T-cell (primary cell): Measurements from ENCODE around the gene HEY2. TPM values are rescaled to one million over a fixed set of nuclear protein-coding genes. Genes with fewer than 3 reads are reported as not detected.

Experiments used
- ATAC-seq, 4 experiments: fragments of 200-7000 bp in 3 of 4; fragments of 150-1000 bp in 1 of 4; cut with Tn5 transposase; replicated peaks in 1 of 4; 1 replicate in 3 of 4; 2 replicates in 1 of 4; pipeline ENCODE4 v1.10.0; 2021; ENCODE audit warnings: moderate library complexity in 3 of 4, mild to moderate bottlenecking in 2 of 4, moderate number of reproducible peaks in 1 of 4
- CTCF ChIA-PET, 2 donors: fragments of 300-600 bp; sonication (Branson Sonifier 250); formaldehyde crosslinking; loops; one replicate each; lab custom pipeline; 2022; ENCODE audit warnings: antibody characterized with exemption in 2 of 2; lab: Charles Lee
- POLR2A ChIA-PET, 2 donors: fragments of 300-600 bp; sonication (Branson Sonifier 250); formaldehyde crosslinking; loops; one replicate each; lab custom pipeline; 2022; ENCODE audit warnings: antibody characterized with exemption in 2 of 2; lab: Charles Lee
- DNase-seq, 35 experiments: peaks; one replicate each; pipeline versions ENCODE4 v3.0.0 to v3.0.0-alpha.2; 2013 to 2023
- H3K27ac ChIP-seq: one replicate; pipeline ENCODE4 v1.5.1; 2013; ENCODE audit warnings: low read length
- H3K27me3 ChIP-seq, 2 experiments: replicated peaks in 1 of 2; 1 replicate in 1 of 2; 2 replicates in 1 of 2; pipeline versions ENCODE4 v1.6.1 to v1.7.0; 2013; ENCODE audit warnings: low read length in 1 of 2, mixed read lengths in 1 of 2; ENCODE audit not compliant: control insufficient read depth in 2 of 2, insufficient read depth in 2 of 2; ENCODE audit errors: extremely low read depth in 1 of 2
- H3K36me3 ChIP-seq, 2 donors: 1 replicate in 1 of 2; 2 replicates in 1 of 2; pipeline versions ENCODE4 v1.6.1 to v1.7.0; 2013; ENCODE audit warnings: low read length in 1 of 2; ENCODE audit not compliant: control insufficient read depth in 2 of 2, insufficient read depth in 1 of 2; ENCODE audit errors: extremely low read depth in 1 of 2
- H3K4me1 ChIP-seq, 2 experiments: 1 replicate in 1 of 2; 2 replicates in 1 of 2; pipeline versions ENCODE4 v1.6.1 to v1.7.0; 2013; ENCODE audit warnings: low read length in 2 of 2, mixed read lengths in 1 of 2; ENCODE audit not compliant: insufficient read depth in 2 of 2, control insufficient read depth in 1 of 2; ENCODE audit errors: extremely low read depth in 1 of 2
- H3K4me3 ChIP-seq, 2 donors: 1 replicate in 1 of 2; 2 replicates in 1 of 2; pipeline versions ENCODE4 v1.5.1 to v1.7.0; 2013; ENCODE audit warnings: mild to moderate bottlenecking in 2 of 2, low read length in 1 of 2, moderate library complexity in 1 of 2; ENCODE audit not compliant: control insufficient read depth in 1 of 2; ENCODE audit errors: extremely low read depth in 1 of 2
- H3K9me3 ChIP-seq: 2 replicates; pipeline ENCODE4 v1.7.0; 2013
- H3K27ac Mint-ChIP-seq, 2 donors: one replicate each; pipeline ENCODE4 v1.8.0; 2020 to 2021; ENCODE audit warnings: mild to moderate bottlenecking in 2 of 2, mixed read lengths in 2 of 2
- H3K27me3 Mint-ChIP-seq, 2 donors: one replicate each; pipeline ENCODE4 v1.8.0; 2021 to 2022; ENCODE audit warnings: mixed read lengths in 2 of 2
- H3K36me3 Mint-ChIP-seq: one replicate; pipeline ENCODE4 v1.8.0; 2021; ENCODE audit warnings: mixed read lengths
- H3K4me1 Mint-ChIP-seq, 3 donors: one replicate each; pipeline ENCODE4 v1.8.0; 2020 to 2022; ENCODE audit warnings: mixed read lengths in 3 of 3, mild to moderate bottlenecking in 1 of 3
- H3K4me3 Mint-ChIP-seq, 3 donors: one replicate each; pipeline ENCODE4 v1.8.0; 2020 to 2022; ENCODE audit warnings: mild to moderate bottlenecking in 3 of 3, mixed read lengths in 3 of 3, moderate library complexity in 3 of 3
- H3K9me3 Mint-ChIP-seq, 3 donors: one replicate each; pipeline ENCODE4 v1.8.0; 2020 to 2022; ENCODE audit warnings: mixed read lengths in 3 of 3
- WGBS: methylation state at CpG from one replicate; pipeline ENCODE4 v1.1.5; 2013; ENCODE audit warnings: missing lambda C conversion rate; ENCODE audit not compliant: insufficient coverage; 5-methylcytosine and 5-hydroxymethylcytosine counted together
- total RNA-seq, 35 experiments: library from RNA in 6 of 35; stranded (reverse) in 6 of 35; fragments of 120-200 nt in 1 of 35; gene quantifications; one replicate each; pipeline versions ENCODE4 v1.2.1 to v1.2.4 and lab custom pipeline; 2013 to 2026

Gene HEY2
- total RNA-seq, 5 donors from 2014 or later (not counting 1 experiment from before 2014, with no cell fraction given) = 0.16 to 0.32 (median 0.24) TPM; not detected in 1

- Mint-ChIP-seq H3K4me3 (no peak overlapping the region), H3K36me3 (peaks cover 3% of the 10 kb centered on the region), H3K27me3 (no peaks in the 10 kb centered on the region), H3K27ac (no peak overlapping the region), H3K4me1 (peaks cover 0 to 4% (median 0%) of the 10 kb centered on the region in 3 donors), H3K9me3 (peaks cover 3 to 11% (median 5%) of the 10 kb centered on the region in 3 donors)
- H3K27ac ChIP-seq = no peak overlapping the region
- no peaks in the 10 kb centered on the region for H3K9me3 ChIP-seq
- no peaks in the 10 kb centered on the region for H3K36me3 ChIP-seq
- ChIA-PET POLR2A (no interaction called here), CTCF (no interaction called here)
- H3K4me3 ChIP-seq = no peak overlapping the region
- DNase-seq = no peak
- no peaks in the 10 kb centered on the region for H3K27me3 ChIP-seq
- no peak for ATAC-seq
- H3K4me1 ChIP-seq = no peaks in the 10 kb centered on the region
- WGBS = 83% methylated on average over 1 of the region's 2 CpGs
Measured at GRCh38 chr6:125714441-125715090, 34.9 kb upstream of the HEY2 start.

DNA sequence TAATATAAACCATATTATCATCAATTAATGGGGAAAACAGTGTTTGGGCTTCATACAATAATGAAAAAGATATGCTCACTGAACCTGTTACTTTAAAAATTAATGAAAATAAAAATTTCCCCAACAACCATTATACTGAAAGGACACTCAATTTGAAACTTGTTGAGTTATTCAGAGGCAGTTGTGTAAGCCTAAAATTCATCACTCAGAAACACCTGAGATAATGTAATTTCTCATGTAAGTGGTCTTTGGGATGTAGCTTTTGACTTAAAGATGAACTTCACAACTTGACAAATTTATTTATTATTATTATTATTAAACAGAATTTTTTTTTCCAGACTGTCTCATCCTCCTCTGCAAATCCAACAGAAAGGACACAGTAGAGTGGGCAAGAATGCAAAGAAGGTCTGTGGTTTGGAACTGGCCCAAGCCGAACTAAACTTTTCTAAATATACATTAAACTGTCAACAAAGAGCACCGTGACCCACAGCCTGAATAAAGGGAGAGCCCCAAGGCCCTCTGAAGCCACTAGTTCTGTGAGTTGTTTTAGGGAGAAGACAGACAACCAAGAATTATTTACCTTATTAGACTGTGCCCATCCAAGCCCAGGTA lies 32.2 kb upstream of the HEY2 start:
- H3K9me3 ChIP-seq = no peaks in the 10 kb centered on the region
- no peak overlapping the region for H3K27ac Mint-ChIP-seq
- H3K4me3 Mint-ChIP-seq = no peak overlapping the region
- H3K27ac ChIP-seq = no peak overlapping the region
- H3K36me3 ChIP-seq = no peaks in the 10 kb centered on the region
- no peaks in the 10 kb centered on the region for H3K27me3 ChIP-seq
- no peak overlapping the region for H3K4me3 ChIP-seq
- no CpG with 5 or more reads among the region's 2 CpGs for WGBS
- ChIA-PET CTCF (no interaction called here), POLR2A (no interaction called here)
- H3K9me3 Mint-ChIP-seq = no peaks in the 10 kb centered on the region
- DNase-seq = no peak
- H3K4me1 Mint-ChIP-seq = peaks cover 0 to 4% (median 0%) of the 10 kb centered on the region in 3 donors
- no peaks in the 10 kb centered on the region for H3K36me3 Mint-ChIP-seq
- no peaks in the 10 kb centered on the region for H3K4me1 ChIP-seq
- no peak for ATAC-seq
- H3K27me3 Mint-ChIP-seq = peaks cover 5 to 6% of the 10 kb centered on the region in 2 donors

GRCh38 chr6:125718109-125718508 lies 31.3 kb upstream of the HEY2 start:
- H3K27me3 ChIP-seq = no peaks in the 10 kb centered on the region
- no CpG with 5 or more reads among the region's 2 CpGs for WGBS
- DNase-seq = no peak
- Mint-ChIP-seq H3K9me3 (no peaks in the 10 kb centered on the region), H3K27me3 (peaks cover 13 to 14% of the 10 kb centered on the region in 2 donors), H3K4me1 (peaks cover 0 to 4% (median 0%) of the 10 kb centered on the region in 3 donors), H3K27ac (no peak overlapping the region), H3K4me3 (no peak overlapping the region), H3K36me3 (no peaks in the 10 kb centered on the region)
- ATAC-seq = no peak
- H3K4me3 ChIP-seq = no peak overlapping the region
- no peaks in the 10 kb centered on the region for H3K9me3 ChIP-seq
- no peaks in the 10 kb centered on the region for H3K4me1 ChIP-seq
- CTCF ChIA-PET = no interaction called here
- H3K36me3 ChIP-seq = no peaks in the 10 kb centered on the region
- H3K27ac ChIP-seq = no peak overlapping the region
- POLR2A ChIA-PET = no interaction called here

- no peak for ATAC-seq
- peaks cover 17% of the 10 kb centered on the region in 2 donors for H3K27me3 Mint-ChIP-seq
- ChIA-PET CTCF (no interaction called here), POLR2A (no interaction called here)
- no peaks in the 10 kb centered on the region for H3K9me3 Mint-ChIP-seq
- no peaks in the 10 kb centered on the region for H3K4me1 Mint-ChIP-seq
- no peaks in the 10 kb centered on the region for H3K9me3 ChIP-seq
- H3K4me3 ChIP-seq = no peak overlapping the region
- H3K4me1 ChIP-seq = no peaks in the 10 kb centered on the region
- no peak for DNase-seq
- H3K27me3 ChIP-seq = peaks cover 0 to 3% of the 10 kb centered on the region in 2 experiments
- no peak overlapping the region for H3K4me3 Mint-ChIP-seq
- H3K27ac Mint-ChIP-seq = no peak overlapping the region
- H3K36me3 ChIP-seq = no peaks in the 10 kb centered on the region
- H3K27ac ChIP-seq = no peak overlapping the region
- no peaks in the 10 kb centered on the region for H3K36me3 Mint-ChIP-seq
Measured at GRCh38 chr6:125722886-125723285, 26.5 kb upstream of the HEY2 start.

DNA sequence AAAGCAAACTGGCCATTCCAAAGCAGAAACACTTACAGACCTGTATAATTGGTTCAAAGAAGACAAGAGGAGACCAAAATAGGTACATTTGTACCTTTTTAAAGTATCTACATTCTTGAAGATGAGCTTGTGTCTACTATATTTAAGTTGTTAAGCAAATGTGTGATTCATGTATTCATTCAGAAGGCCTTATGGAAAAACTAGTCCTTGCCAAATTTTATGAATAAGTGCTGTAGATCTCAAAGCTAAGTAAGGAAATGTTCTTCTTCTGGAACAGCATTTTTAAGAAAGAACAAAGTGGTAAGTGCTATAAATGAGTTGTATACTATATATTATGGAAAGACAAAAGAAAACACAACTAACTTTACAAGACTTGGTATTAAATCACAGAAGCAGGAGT lies 22.2 kb upstream of the HEY2 start:
- no peak overlapping the region for H3K27ac Mint-ChIP-seq
- CTCF ChIA-PET = no interaction called here
- H3K27me3 ChIP-seq = peaks cover 0 to 3% of the 10 kb centered on the region in 2 experiments
- H3K4me3 ChIP-seq = no peak overlapping the region
- H3K9me3 ChIP-seq = no peaks in the 10 kb centered on the region
- no peaks in the 10 kb centered on the region for H3K9me3 Mint-ChIP-seq
- no peaks in the 10 kb centered on the region for H3K4me1 Mint-ChIP-seq
- H3K4me3 Mint-ChIP-seq = no peak overlapping the region
- no peaks in the 10 kb centered on the region for H3K4me1 ChIP-seq
- H3K36me3 Mint-ChIP-seq = no peaks in the 10 kb centered on the region
- no peak for DNase-seq
- no peaks in the 10 kb centered on the region for H3K36me3 ChIP-seq
- H3K27ac ChIP-seq = no peak overlapping the region
- POLR2A ChIA-PET = no interaction called here
- H3K27me3 Mint-ChIP-seq = peaks cover 20 to 26% of the 10 kb centered on the region in 2 donors
- ATAC-seq = no peak

DNA sequence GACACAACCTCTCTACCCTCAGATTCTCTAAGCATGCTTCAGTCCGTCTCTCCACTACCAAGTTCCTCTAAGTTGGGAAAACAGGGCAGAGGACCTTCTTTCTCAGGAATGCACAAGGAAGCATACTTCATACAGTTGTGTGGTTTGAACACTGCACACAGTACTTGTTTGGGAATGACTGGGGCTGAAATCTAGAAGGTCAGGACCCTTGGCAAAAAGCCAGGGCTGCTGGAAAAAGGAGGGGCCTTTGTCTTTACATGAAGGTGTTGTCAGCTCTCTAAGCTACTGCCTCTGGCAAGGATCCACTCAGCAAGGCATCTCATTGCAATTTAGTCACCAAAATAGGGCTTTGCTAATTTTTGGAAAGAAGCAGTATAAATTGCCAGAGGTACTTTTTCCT lies 20.7 kb upstream of the HEY2 start:
- DNase-seq (no peak), ATAC-seq (no peak)
- peaks cover 0 to 3% of the 10 kb centered on the region in 2 experiments for H3K27me3 ChIP-seq
- no peaks in the 10 kb centered on the region for H3K4me1 ChIP-seq
- no peaks in the 10 kb centered on the region for H3K9me3 ChIP-seq
- CTCF ChIA-PET = interaction anchor here in 1 of 2 donors (0.7 kb wide), 1 partner anchor 1502 kb away, joined by 3 read pairs; no protein-coding TSS in a partner anchor
- peaks cover 24 to 25% of the 10 kb centered on the region in 2 donors for H3K27me3 Mint-ChIP-seq
- no peak overlapping the region for H3K4me3 Mint-ChIP-seq
- POLR2A ChIA-PET = no interaction called here
- H3K36me3 ChIP-seq = no peaks in the 10 kb centered on the region
- no peaks in the 10 kb centered on the region for H3K4me1 Mint-ChIP-seq
- no CpG with 5 or more reads among the region's 1 CpG for whole genome bisulfite sequencing
- no peak overlapping the region for H3K4me3 ChIP-seq
- no peaks in the 10 kb centered on the region for H3K9me3 Mint-ChIP-seq
- H3K36me3 Mint-ChIP-seq = no peaks in the 10 kb centered on the region
- no peak overlapping the region for H3K27ac Mint-ChIP-seq
- no peak overlapping the region for H3K27ac ChIP-seq
